ENCODE data around the gene TFDP3. TPM values are rescaled to one million over a fixed set of nuclear protein-coding genes. Genes with fewer than 3 reads are reported as not detected.

The TFDP3 gene, protein sequence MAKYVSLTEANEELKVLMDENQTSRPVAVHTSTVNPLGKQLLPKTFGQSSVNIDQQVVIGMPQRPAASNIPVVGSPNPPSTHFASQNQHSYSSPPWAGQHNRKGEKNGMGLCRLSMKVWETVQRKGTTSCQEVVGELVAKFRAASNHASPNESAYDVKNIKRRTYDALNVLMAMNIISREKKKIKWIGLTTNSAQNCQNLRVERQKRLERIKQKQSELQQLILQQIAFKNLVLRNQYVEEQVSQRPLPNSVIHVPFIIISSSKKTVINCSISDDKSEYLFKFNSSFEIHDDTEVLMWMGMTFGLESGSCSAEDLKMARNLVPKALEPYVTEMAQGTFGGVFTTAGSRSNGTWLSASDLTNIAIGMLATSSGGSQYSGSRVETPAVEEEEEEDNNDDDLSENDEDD
- total RNA-seq = not detected
- not detected for total RNA-seq (2013)

DNA sequence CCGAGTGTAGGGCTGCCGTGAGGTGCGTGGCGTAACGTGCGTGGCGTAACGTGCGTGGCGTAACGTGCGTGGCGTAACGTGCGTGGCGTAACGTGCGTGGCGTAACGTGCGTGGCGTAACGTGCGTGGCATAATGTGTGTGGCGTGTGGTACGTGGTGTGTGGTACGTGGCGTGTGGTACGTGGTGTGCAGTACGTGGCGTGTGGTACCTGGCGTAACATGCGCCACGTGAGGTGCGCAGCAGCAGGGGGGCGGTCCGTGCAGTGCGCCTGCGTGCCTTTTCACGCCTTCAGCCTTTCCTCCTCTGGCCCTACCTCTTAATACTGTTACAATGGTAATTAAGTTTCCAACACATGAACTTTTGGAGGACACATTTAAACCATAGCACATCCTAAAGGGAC, at the start of gene TFDP3:
TFDP3 (minus strand) TSS at position 26 of the 400 bp plus-strand sequence. CDS start 95 bp downstream, outside the sequence.
- H3K27ac ChIP-seq (ENCODE audit: low read length) = no peak within 1 kb of the TSS
- TF ChIP-seq, protein P1, sequence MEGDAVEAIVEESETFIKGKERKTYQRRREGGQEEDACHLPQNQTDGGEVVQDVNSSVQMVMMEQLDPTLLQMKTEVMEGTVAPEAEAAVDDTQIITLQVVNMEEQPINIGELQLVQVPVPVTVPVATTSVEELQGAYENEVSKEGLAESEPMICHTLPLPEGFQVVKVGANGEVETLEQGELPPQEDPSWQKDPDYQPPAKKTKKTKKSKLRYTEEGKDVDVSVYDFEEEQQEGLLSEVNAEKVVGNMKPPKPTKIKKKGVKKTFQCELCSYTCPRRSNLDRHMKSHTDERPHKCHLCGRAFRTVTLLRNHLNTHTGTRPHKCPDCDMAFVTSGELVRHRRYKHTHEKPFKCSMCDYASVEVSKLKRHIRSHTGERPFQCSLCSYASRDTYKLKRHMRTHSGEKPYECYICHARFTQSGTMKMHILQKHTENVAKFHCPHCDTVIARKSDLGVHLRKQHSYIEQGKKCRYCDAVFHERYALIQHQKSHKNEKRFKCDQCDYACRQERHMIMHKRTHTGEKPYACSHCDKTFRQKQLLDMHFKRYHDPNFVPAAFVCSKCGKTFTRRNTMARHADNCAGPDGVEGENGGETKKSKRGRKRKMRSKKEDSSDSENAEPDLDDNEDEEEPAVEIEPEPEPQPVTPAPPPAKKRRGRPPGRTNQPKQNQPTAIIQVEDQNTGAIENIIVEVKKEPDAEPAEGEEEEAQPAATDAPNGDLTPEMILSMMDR (IDR thresholded peaks at IDR 0.05) = no peak
- no peaks in the 10 kb centered on the region for H3K9me3 ChIP-seq (ENCODE audit: control insufficient read depth, insufficient read depth, low read length)
- no peak for DNase-seq
- no peak within 1 kb of the TSS for H3K27ac Mint-ChIP-seq
- no peak for ATAC-seq
- intact Hi-C loops (cut with micrococcal nuclease) = no loop called here
- no peaks in the 10 kb centered on the region for H3K9me3 Mint-ChIP-seq
- H3K27me3 ChIP-seq (ENCODE audit: control insufficient read depth, insufficient read depth, low read length) = no peaks in the 10 kb centered on the region
- no peaks in the 10 kb centered on the region for H3K36me3 ChIP-seq (ENCODE audit: control insufficient read depth, insufficient read depth, low read length)
- H3K4me3 Mint-ChIP-seq = no peak within 1 kb of the TSS
- H3K27me3 Mint-ChIP-seq (ENCODE audit: low read depth in 2 of 2) = peaks cover 3 to 23% of the 10 kb centered on the region in 2 donors
- H3K4me1 ChIP-seq (ENCODE audit: control insufficient read depth, insufficient read depth, low read length) = no peaks in the 10 kb centered on the region
- no peak within 1 kb of the TSS for H3K4me3 ChIP-seq (ENCODE audit: low read length)
- no peaks in the 10 kb centered on the region for H3K36me3 Mint-ChIP-seq
- WGBS (ENCODE audit: insufficient coverage) = 98% methylated on average over 40 of the region's 40 CpGs
- no peaks in the 10 kb centered on the region for H3K4me1 Mint-ChIP-seq

DNA sequence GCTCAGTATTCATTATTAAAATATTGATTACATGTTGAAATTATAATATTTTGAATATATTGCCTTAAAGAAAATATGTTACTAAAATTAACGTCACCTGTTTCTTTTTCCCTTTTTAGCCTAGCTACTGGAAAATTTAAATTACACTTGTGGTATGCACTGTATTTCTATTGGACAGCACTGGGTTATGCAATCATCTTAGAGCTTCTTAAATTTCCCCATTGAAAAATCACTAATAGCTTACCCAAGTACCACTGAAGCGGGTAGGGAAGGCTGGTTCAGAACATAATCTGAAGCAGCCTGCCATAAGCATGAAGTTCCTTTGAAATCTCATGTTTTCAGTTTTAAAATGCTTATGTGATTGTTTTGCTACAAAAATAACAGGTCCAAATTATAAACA, 49.5 kb upstream of the TFDP3 start:
- Histone ChIP-seq H3K27ac (ENCODE audit: low read length) (no peak overlapping the region), H3K36me3 (ENCODE audit: control insufficient read depth, insufficient read depth, low read length) (no peaks in the 10 kb centered on the region), H3K4me1 (ENCODE audit: control insufficient read depth, insufficient read depth, low read length) (no peaks in the 10 kb centered on the region), H3K27me3 (ENCODE audit: control insufficient read depth, insufficient read depth, low read length) (no peaks in the 10 kb centered on the region), H3K4me3 (ENCODE audit: low read length) (no peak overlapping the region), H3K9me3 (ENCODE audit: control insufficient read depth, insufficient read depth, low read length) (no peaks in the 10 kb centered on the region)
- Mint-ChIP-seq H3K27ac (no peak overlapping the region), H3K27me3 (ENCODE audit: low read depth in 2 of 2) (peaks cover 0 to 32% of the 10 kb centered on the region in 2 donors), H3K4me1 (no peaks in the 10 kb centered on the region), H3K36me3 (no peaks in the 10 kb centered on the region), H3K4me3 (no peak overlapping the region), H3K9me3 (no peaks in the 10 kb centered on the region)
- intact Hi-C loops (cut with micrococcal nuclease) = no loop called here
- ATAC-seq (no peak), DNase-seq (no peak)
- TF ChIP-seq, protein P1 (IDR thresholded peaks at IDR 0.05) = no peak
- no CpG with 5 or more reads among the region's 2 CpGs for WGBS (ENCODE audit: insufficient coverage)

DNA sequence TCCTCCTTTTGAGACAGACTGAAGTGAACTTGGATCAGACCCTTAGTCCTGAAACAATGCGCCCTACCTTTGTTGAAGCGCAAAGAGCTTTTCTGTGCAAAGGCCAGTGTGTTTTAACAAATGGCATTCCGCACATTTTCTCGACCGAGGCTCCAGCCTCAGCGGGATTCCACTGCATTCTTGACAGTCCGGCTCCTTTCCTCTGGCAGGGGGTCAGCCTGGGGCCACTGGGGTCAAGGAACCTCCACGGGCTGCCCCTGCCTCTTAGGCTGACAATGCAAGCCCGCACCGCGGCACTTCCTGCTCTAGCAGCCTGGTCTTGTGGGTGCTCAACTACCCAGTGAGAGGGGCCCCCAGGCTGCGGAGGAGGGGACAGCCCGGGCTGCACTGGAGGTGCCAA, 47.2 kb upstream of the TFDP3 start:
- Mint-ChIP-seq H3K9me3 (no peaks in the 10 kb centered on the region), H3K36me3 (no peaks in the 10 kb centered on the region), H3K27me3 (ENCODE audit: low read depth in 2 of 2) (peaks cover 0 to 21% of the 10 kb centered on the region in 2 donors), H3K4me3 (no peak overlapping the region), H3K4me1 (no peaks in the 10 kb centered on the region), H3K27ac (no peak overlapping the region)
- Histone ChIP-seq H3K36me3 (ENCODE audit: control insufficient read depth, insufficient read depth, low read length) (no peaks in the 10 kb centered on the region), H3K4me1 (ENCODE audit: control insufficient read depth, insufficient read depth, low read length) (no peaks in the 10 kb centered on the region), H3K4me3 (ENCODE audit: low read length) (no peak overlapping the region), H3K9me3 (ENCODE audit: control insufficient read depth, insufficient read depth, low read length) (no peaks in the 10 kb centered on the region), H3K27ac (ENCODE audit: low read length) (no peak overlapping the region), H3K27me3 (ENCODE audit: control insufficient read depth, insufficient read depth, low read length) (no peaks in the 10 kb centered on the region)
- TF ChIP-seq, protein P1 (IDR thresholded peaks at IDR 0.05) = no peak
- no peak for DNase-seq
- WGBS (ENCODE audit: insufficient coverage) = 33% methylated on average over 13 of the region's 13 CpGs
- peak in 1 of 3 donors; percentile 41 for ATAC-seq
- intact Hi-C loops (cut with micrococcal nuclease) = no loop called here

DNA sequence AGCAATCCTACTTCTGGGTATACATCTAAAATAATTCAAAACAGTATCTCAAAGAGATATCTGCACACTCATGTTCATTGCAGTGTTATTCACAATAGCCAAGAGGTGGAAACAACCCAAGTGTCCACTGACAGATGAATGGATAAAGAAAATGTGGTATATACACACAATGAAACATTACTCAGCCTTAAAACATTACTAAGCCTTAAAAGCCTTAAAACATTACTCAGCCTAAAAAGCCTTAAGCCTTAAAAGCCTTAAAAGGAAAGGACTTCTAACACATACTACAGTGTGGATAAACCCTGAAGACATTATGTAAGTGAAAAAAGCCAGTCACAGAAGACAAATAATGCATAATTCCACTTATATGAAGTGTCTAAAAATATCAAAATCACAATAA, 40.3 kb upstream of the TFDP3 start:
- Histone ChIP-seq H3K27me3 (ENCODE audit: control insufficient read depth, insufficient read depth, low read length) (no peaks in the 10 kb centered on the region), H3K36me3 (ENCODE audit: control insufficient read depth, insufficient read depth, low read length) (no peaks in the 10 kb centered on the region), H3K4me3 (ENCODE audit: low read length) (no peak overlapping the region), H3K4me1 (ENCODE audit: control insufficient read depth, insufficient read depth, low read length) (no peaks in the 10 kb centered on the region), H3K9me3 (ENCODE audit: control insufficient read depth, insufficient read depth, low read length) (no peaks in the 10 kb centered on the region), H3K27ac (ENCODE audit: low read length) (no peak overlapping the region)
- no peak for DNase-seq
- Mint-ChIP-seq H3K27me3 (ENCODE audit: low read depth in 2 of 2) (peaks cover 0 to 34% of the 10 kb centered on the region in 2 donors), H3K4me1 (no peaks in the 10 kb centered on the region), H3K36me3 (no peaks in the 10 kb centered on the region), H3K4me3 (no peak overlapping the region), H3K27ac (no peak overlapping the region), H3K9me3 (no peaks in the 10 kb centered on the region)
- TF ChIP-seq, protein P1 (IDR thresholded peaks at IDR 0.05) = no peak
- ATAC-seq = no peak
- intact Hi-C loops (cut with micrococcal nuclease) = no loop called here

Data from natural killer cell (primary cell).